Measurements from ENCODE around the gene ECSCR. TPM values are rescaled to one million over a fixed set of nuclear protein-coding genes. Genes with fewer than 3 reads are reported as not detected.

Gene ECSCR
- total RNA-seq, 1 donor from 2014 or later: 32.3 TPM

- intact Hi-C loops (cut with DNase I): no loop called here
- DNase-seq (ENCODE audit: low spot score): no peak
- no peak for ATAC-seq
Observed at GRCh38 chr5:139403418-139403786, 59.1 kb downstream of the ECSCR start.

GRCh38 chr5:139402561-139403158 lies 59.9 kb downstream of the ECSCR start:
- no peak for ATAC-seq
- no peak for DNase-seq (ENCODE audit: low spot score)
- intact Hi-C loops (cut with DNase I): no loop called here

GRCh38 chr5:139401546-139401945 lies 61.0 kb downstream of the ECSCR start:
- intact Hi-C loops (cut with DNase I): no loop called here
- no peak for ATAC-seq
- no peak for DNase-seq (ENCODE audit: low spot score)

GRCh38 chr5:139399501-139400121 lies 62.9 kb downstream of the ECSCR start:
- intact Hi-C loops (cut with DNase I): no loop called here
- DNase-seq (ENCODE audit: low spot score): no peak

More at GRCh38 chr5:139399501-139400121, 62.9 kb downstream of the ECSCR start:
- no peak for ATAC-seq

Other genes with a start within 250 kb of the ECSCR start
- gene MATR3, start 169.0 kb downstream of the ECSCR start, total RNA-seq: 208 TPM
- 92.2 TPM for gene PAIP2, start 120.9 kb downstream of the ECSCR start, total RNA-seq
- gene SLC23A1, start 79.4 kb downstream of the ECSCR start, total RNA-seq: not detected
- 0.71 TPM for gene MZB1, start 72.8 kb downstream of the ECSCR start, total RNA-seq
- 1.6 TPM for gene PROB1, start 67.6 kb downstream of the ECSCR start, total RNA-seq
- gene SPATA24, start 58.7 kb downstream of the ECSCR start, total RNA-seq: 4.0 TPM
- gene DNAJC18, start 23.2 kb downstream of the ECSCR start, total RNA-seq: 29.6 TPM
- not detected for gene SMIM33, start 8.3 kb upstream of the ECSCR start, total RNA-seq
- gene STING1, start 20.0 kb upstream of the ECSCR start, total RNA-seq: 94.5 TPM
- 104 TPM for gene UBE2D2, start 98.6 kb upstream of the ECSCR start, total RNA-seq
- gene CXXC5, start 185.6 kb upstream of the ECSCR start, total RNA-seq: 62.7 TPM

Measured in sciatic nerve (tissue), 2 donors.